CD4-positive, alpha-beta memory T cell (primary cell): ENCODE measurements around the gene CAMSAP1. TPM values are rescaled to one million over a fixed set of nuclear protein-coding genes. Genes with fewer than 3 reads are reported as not detected.

Source experiments
- CTCF ChIA-PET: fragments of 350-600 bp; sonication (Branson Sonifier 250); formaldehyde crosslinking; loops from one replicate; lab custom pipeline; 2021; ENCODE audit warnings: inconsistent platforms; ENCODE audit not compliant: partially characterized antibody; lab: Charles Lee
- POLR2A ChIA-PET: fragments of 350-600 bp; sonication (Branson Sonifier 250); formaldehyde crosslinking; loops from one replicate; lab custom pipeline; 2021; ENCODE audit not compliant: partially characterized antibody; lab: Charles Lee
- DNase-seq, 5 donors: peaks; one replicate each; pipeline versions ENCODE4 v3.0.0 to v3.0.0-alpha.2; 2020 to 2022; ENCODE audit warnings: mixed read lengths in 1 of 5
- H3K27ac ChIP-seq: one replicate; pipeline ENCODE4 v1.7.0; 2013; ENCODE audit warnings: low read depth, low read length
- H3K27me3 ChIP-seq: 2 replicates; pipeline ENCODE4 v1.7.0; 2013; ENCODE audit warnings: mild to moderate bottlenecking, low read length, moderate library complexity; ENCODE audit not compliant: insufficient read depth
- H3K36me3 ChIP-seq: 2 replicates; pipeline ENCODE4 v1.7.0; 2013; ENCODE audit warnings: mild to moderate bottlenecking, low read length, moderate library complexity; ENCODE audit not compliant: insufficient read depth
- H3K4me1 ChIP-seq: 2 replicates; pipeline ENCODE4 v1.7.0; 2013; ENCODE audit warnings: mild to moderate bottlenecking, low read length, moderate library complexity; ENCODE audit not compliant: insufficient read depth
- H3K4me3 ChIP-seq, 2 donors: one replicate each; pipeline ENCODE4 v1.7.0; 2013; ENCODE audit warnings: low read length in 2 of 2, mild to moderate bottlenecking in 1 of 2
- H3K9me3 ChIP-seq, 2 donors: one replicate each; pipeline ENCODE4 v1.7.0; 2013; ENCODE audit warnings: low read length in 2 of 2, control low read depth in 1 of 2; ENCODE audit not compliant: control insufficient read depth in 1 of 2
- H3K27ac Mint-ChIP-seq, 7 donors: one replicate each; pipeline ENCODE4 v1.8.0; 2020 to 2021; ENCODE audit warnings: mixed read lengths in 7 of 7, mild to moderate bottlenecking in 6 of 7, inconsistent platforms in 3 of 7, moderate library complexity in 3 of 7
- H3K27me3 Mint-ChIP-seq, 2 donors: one replicate each; pipeline ENCODE4 v1.8.0; 2020 to 2021; ENCODE audit warnings: mixed read lengths in 2 of 2
- H3K36me3 Mint-ChIP-seq, 2 donors: one replicate each; pipeline ENCODE4 v1.8.0; 2020 to 2021; ENCODE audit warnings: mixed read lengths in 2 of 2, inconsistent platforms in 1 of 2, mild to moderate bottlenecking in 1 of 2
- H3K4me1 Mint-ChIP-seq, 4 donors: one replicate each; pipeline ENCODE4 v1.8.0; 2020 to 2021; ENCODE audit warnings: mixed read lengths in 4 of 4, mild to moderate bottlenecking in 1 of 4
- H3K4me3 Mint-ChIP-seq, 8 donors: one replicate each; pipeline ENCODE4 v1.8.0; 2020 to 2021; ENCODE audit warnings: mixed read lengths in 8 of 8, mild to moderate bottlenecking in 7 of 8, moderate library complexity in 6 of 8, inconsistent platforms in 3 of 8
- H3K9me3 Mint-ChIP-seq, 8 donors: one replicate each; pipeline ENCODE4 v1.8.0; 2020 to 2021; ENCODE audit warnings: mixed read lengths in 8 of 8, mild to moderate bottlenecking in 5 of 8, inconsistent platforms in 3 of 8, moderate library complexity in 1 of 8
- intact Hi-C: fragments of 100-400 bp; cut with micrococcal nuclease; formaldehyde crosslinking; loops from one replicate; pipeline ENCODE4 v1.15.1; 2023
- polyA plus RNA-seq, 2 donors: library from polyadenylated mRNA; unstranded; fragments of 300-500 nt; fragmentation: Illumina TruSeq; gene quantifications; one replicate each; pipeline ENCODE4 v1.2.3, GENCODE V29; 2021
- total RNA-seq, 2 experiments: library from RNA; stranded (reverse); gene quantifications; one replicate each; pipeline ENCODE4 v1.2.3, GENCODE V29; 2021

The CAMSAP1 gene
- total and polyA plus RNA-seq, 4 experiments from 2014 or later = 0.76 to 51.7 (median 22.5) TPM

- no peak overlapping the region for H3K4me3 Mint-ChIP-seq
- intact Hi-C loops = no loop called here
- no peaks in the 10 kb centered on the region for H3K36me3 Mint-ChIP-seq
Measured at GRCh38 chr9:135780086-135780485, 127.3 kb downstream of the CAMSAP1 start.

GRCh38 chr9:135779571-135779970, 127.8 kb downstream of the CAMSAP1 start:
- H3K36me3 ChIP-seq = no peaks in the 10 kb centered on the region

More at GRCh38 chr9:135780086-135780485, 127.3 kb downstream of the CAMSAP1 start:
- H3K4me3 ChIP-seq = no peak overlapping the region
- no peak overlapping the region for H3K27ac Mint-ChIP-seq
- ChIA-PET CTCF (no interaction called here), POLR2A (no interaction called here)
- H3K27ac ChIP-seq = no peak overlapping the region
- no peaks in the 10 kb centered on the region for H3K4me1 Mint-ChIP-seq
- no peaks in the 10 kb centered on the region for H3K27me3 ChIP-seq
- DNase-seq = no peak
- peaks cover 0 to 2% (median 0%) of the 10 kb centered on the region in 8 donors for H3K9me3 Mint-ChIP-seq
- no peaks in the 10 kb centered on the region for H3K36me3 ChIP-seq
- H3K27me3 Mint-ChIP-seq = no peaks in the 10 kb centered on the region
- H3K9me3 ChIP-seq = no peaks in the 10 kb centered on the region
- H3K4me1 ChIP-seq = no peaks in the 10 kb centered on the region

GRCh38 chr9:135778421-135778820, 128.9 kb downstream of the CAMSAP1 start:
- no peaks in the 10 kb centered on the region for H3K4me1 Mint-ChIP-seq
- H3K9me3 Mint-ChIP-seq = peaks cover 0 to 2% (median 0%) of the 10 kb centered on the region in 8 donors
- no peaks in the 10 kb centered on the region for H3K27me3 Mint-ChIP-seq
- ChIA-PET CTCF (no interaction called here), POLR2A (no interaction called here)
- H3K36me3 Mint-ChIP-seq = no peaks in the 10 kb centered on the region
- Histone ChIP-seq H3K4me1 (no peaks in the 10 kb centered on the region), H3K9me3 (no peaks in the 10 kb centered on the region), H3K4me3 (no peak overlapping the region), H3K27ac (no peak overlapping the region), H3K27me3 (no peaks in the 10 kb centered on the region), H3K36me3 (no peaks in the 10 kb centered on the region)
- no peak overlapping the region for H3K27ac Mint-ChIP-seq
- intact Hi-C loops = no loop called here
- no peak overlapping the region for H3K4me3 Mint-ChIP-seq
- no peak for DNase-seq

More at GRCh38 chr9:135779571-135779970, 127.8 kb downstream of the CAMSAP1 start:
- Mint-ChIP-seq H3K27ac (no peak overlapping the region), H3K36me3 (no peaks in the 10 kb centered on the region), H3K4me3 (no peak overlapping the region), H3K4me1 (no peaks in the 10 kb centered on the region), H3K27me3 (no peaks in the 10 kb centered on the region), H3K9me3 (peaks cover 0 to 2% (median 0%) of the 10 kb centered on the region in 8 donors)
- CTCF ChIA-PET = no interaction called here
- intact Hi-C loops = no loop called here
- DNase-seq = no peak
- Histone ChIP-seq H3K4me3 (no peak overlapping the region), H3K4me1 (no peaks in the 10 kb centered on the region), H3K27ac (no peak overlapping the region), H3K27me3 (no peaks in the 10 kb centered on the region), H3K9me3 (no peaks in the 10 kb centered on the region)
- POLR2A ChIA-PET = no interaction called here

GRCh38 chr9:135777623-135778177, 129.6 kb downstream of the CAMSAP1 start:
- Histone ChIP-seq H3K27me3 (no peaks in the 10 kb centered on the region), H3K27ac (no peak overlapping the region), H3K9me3 (no peaks in the 10 kb centered on the region), H3K4me3 (no peak overlapping the region), H3K36me3 (no peaks in the 10 kb centered on the region), H3K4me1 (no peaks in the 10 kb centered on the region)
- H3K36me3 Mint-ChIP-seq = no peaks in the 10 kb centered on the region
- no peak for DNase-seq
- ChIA-PET POLR2A (no interaction called here), CTCF (no interaction called here)
- H3K27ac Mint-ChIP-seq = peak overlapping the region in 1 of 7 donors; percentile 23
- no peak overlapping the region for H3K4me3 Mint-ChIP-seq
- H3K9me3 Mint-ChIP-seq = peaks cover 0 to 2% (median 0%) of the 10 kb centered on the region in 8 donors
- no peaks in the 10 kb centered on the region for H3K27me3 Mint-ChIP-seq
- intact Hi-C loops = no loop called here
- no peaks in the 10 kb centered on the region for H3K4me1 Mint-ChIP-seq

- Histone ChIP-seq H3K27ac (no peak overlapping the region), H3K27me3 (no peaks in the 10 kb centered on the region), H3K9me3 (no peaks in the 10 kb centered on the region), H3K4me3 (no peak overlapping the region), H3K4me1 (no peaks in the 10 kb centered on the region), H3K36me3 (no peaks in the 10 kb centered on the region)
- Mint-ChIP-seq H3K9me3 (peaks cover 0 to 2% (median 0%) of the 10 kb centered on the region in 8 donors), H3K4me3 (no peak overlapping the region), H3K36me3 (no peaks in the 10 kb centered on the region), H3K27me3 (no peaks in the 10 kb centered on the region), H3K27ac (no peak overlapping the region), H3K4me1 (no peaks in the 10 kb centered on the region)
- peak in 1 of 5 donors; percentile 17 for DNase-seq
- ChIA-PET POLR2A (no interaction called here), CTCF (no interaction called here)
- intact Hi-C loops = no loop called here
Measured at GRCh38 chr9:135776893-135777622, 130.3 kb downstream of the CAMSAP1 start.

GRCh38 chr9:135775911-135776310, 131.4 kb downstream of the CAMSAP1 start:
- CTCF ChIA-PET = no interaction called here
- intact Hi-C loops = no loop called here
- no peak overlapping the region for H3K27ac Mint-ChIP-seq
- H3K9me3 Mint-ChIP-seq = peaks cover 0 to 2% (median 0%) of the 10 kb centered on the region in 8 donors
- H3K4me1 Mint-ChIP-seq = no peaks in the 10 kb centered on the region
- Histone ChIP-seq H3K36me3 (no peaks in the 10 kb centered on the region), H3K4me1 (no peaks in the 10 kb centered on the region), H3K9me3 (no peaks in the 10 kb centered on the region), H3K4me3 (no peak overlapping the region), H3K27ac (no peak overlapping the region), H3K27me3 (no peaks in the 10 kb centered on the region)
- no peaks in the 10 kb centered on the region for H3K27me3 Mint-ChIP-seq
- no peaks in the 10 kb centered on the region for H3K36me3 Mint-ChIP-seq
- POLR2A ChIA-PET = no interaction called here
- no peak for DNase-seq
- H3K4me3 Mint-ChIP-seq = peak overlapping the region in 1 of 8 donors; percentile 20

GRCh38 chr9:135774794-135775525, 132.4 kb downstream of the CAMSAP1 start:
- H3K27ac Mint-ChIP-seq = no peak overlapping the region
- H3K4me3 Mint-ChIP-seq = no peak overlapping the region
- no peaks in the 10 kb centered on the region for H3K36me3 Mint-ChIP-seq
- ChIA-PET POLR2A (no interaction called here), CTCF (no interaction called here)
- Histone ChIP-seq H3K27ac (no peak overlapping the region), H3K4me1 (no peaks in the 10 kb centered on the region), H3K27me3 (no peaks in the 10 kb centered on the region), H3K36me3 (no peaks in the 10 kb centered on the region), H3K4me3 (no peak overlapping the region), H3K9me3 (no peaks in the 10 kb centered on the region)
- no peak for DNase-seq
- H3K27me3 Mint-ChIP-seq = no peaks in the 10 kb centered on the region
- intact Hi-C loops = no loop called here
- no peaks in the 10 kb centered on the region for H3K9me3 Mint-ChIP-seq
- no peaks in the 10 kb centered on the region for H3K4me1 Mint-ChIP-seq
